SK-N-SH treated with all-trans-retinoic acid at 6 μM for 48 hours (cell line): ENCODE data around the gene PCDHB13.

Experiments used
- ARNTL ChIP-seq: fragments of 450-650 bp; formaldehyde crosslinking; IDR thresholded peaks from 2 replicates; pipeline ENCODE4 v1.5.0; 2020; ENCODE audit warnings: low read depth, mild to moderate bottlenecking, moderate library complexity, borderline replicate concordance
- CREB5 ChIP-seq: fragments of 250-450 bp; sonication (Bioruptor Pico); IDR thresholded peaks from 2 replicates; pipeline ENCODE4 v1.5.1; 2020; ENCODE audit warnings: low read depth, mild to moderate bottlenecking, moderate library complexity
- CSRNP3 ChIP-seq: fragments of 250-450 bp; sonication (Bioruptor Pico); IDR thresholded peaks from 2 replicates; pipeline ENCODE4 v1.5.1; 2021; ENCODE audit warnings: mild to moderate bottlenecking, moderate library complexity
- PATZ1 ChIP-seq: fragments of 250-450 bp; sonication (Bioruptor Pico); IDR thresholded peaks from 2 replicates; pipeline ENCODE4 v1.8.0; 2020; ENCODE audit warnings: mild to moderate bottlenecking, moderate library complexity, borderline replicate concordance
- POU6F1 ChIP-seq: fragments of 250-450 bp; sonication (Bioruptor Pico); IDR thresholded peaks from 2 replicates; pipeline ENCODE4 v1.8.0; 2021; ENCODE audit warnings: low read depth, mild to moderate bottlenecking, moderate library complexity, borderline replicate concordance
- PPARA ChIP-seq: fragments of 250-450 bp; sonication (Bioruptor Pico); IDR thresholded peaks from 2 replicates; pipeline ENCODE4 v1.5.0; 2020; ENCODE audit warnings: mild to moderate bottlenecking, borderline replicate concordance
- SNAI2 ChIP-seq: fragments of 250-450 bp; sonication (Bioruptor Pico); IDR thresholded peaks from 2 replicates; pipeline ENCODE4 v1.5.0; 2020; ENCODE audit warnings: mild to moderate bottlenecking, moderate library complexity
- ZC3H10 ChIP-seq: fragments of 250-450 bp; sonication (Bioruptor Pico); IDR thresholded peaks from 2 replicates; pipeline ENCODE4 v1.5.1; 2021; ENCODE audit warnings: mild to moderate bottlenecking, moderate library complexity
- ZFP30 ChIP-seq: fragments of 450-650 bp; formaldehyde crosslinking; IDR thresholded peaks from 2 replicates; pipeline ENCODE4 v1.5.0; 2022; ENCODE audit warnings: mild to moderate bottlenecking, moderate library complexity
- ZNF565 ChIP-seq: fragments of 450-650 bp; formaldehyde crosslinking; conservative IDR thresholded peaks from 2 replicates; pipeline ENCODE4 v1.5.0; 2020; ENCODE audit warnings: low read depth, mild to moderate bottlenecking, moderate library complexity
- ZNF70 ChIP-seq: fragments of 450-650 bp; formaldehyde crosslinking; IDR thresholded peaks from 2 replicates; pipeline ENCODE4 v1.5.0; 2020; ENCODE audit warnings: mild to moderate bottlenecking, moderate library complexity
- ZNF8 ChIP-seq: fragments of 450-650 bp; formaldehyde crosslinking; IDR thresholded peaks from 2 replicates; pipeline ENCODE4 v1.5.0; 2020; ENCODE audit warnings: mild to moderate bottlenecking, moderate library complexity

- TF ChIP-seq CREB5 (CRISPR knock-in tag) (no peak), ZNF70 (CRISPR knock-in tag) (no peak), ZNF8 (CRISPR knock-in tag) (no peak), SNAI2 (CRISPR knock-in tag) (no peak), PATZ1 (CRISPR knock-in tag) (no peak), CSRNP3 (no peak), ZNF565 (CRISPR knock-in tag) (no peak), ARNTL (no peak), ZC3H10 (CRISPR knock-in tag) (no peak), POU6F1 (no peak), PPARA (CRISPR knock-in tag) (no peak), ZFP30 (CRISPR knock-in tag) (no peak)
These were observed 23.0 kb downstream of the PCDHB13 start for GRCh38 chr5:141236516-141237313.
